Erythroblast (primary cell): Measurements from ENCODE around the gene TEX14.

Source experiments
- GATA1 ChIP-seq: IDR thresholded peaks from 2 replicates; pipeline ENCODE4 v1.6.1; 2011; ENCODE audit warnings: low read depth, mild to moderate bottlenecking, control low read depth, low read length, moderate library complexity
- POLR2A ChIP-seq: IDR thresholded peaks from 2 replicates; pipeline ENCODE4 v1.6.1; 2011; ENCODE audit warnings: mild to moderate bottlenecking, low read length

DNA sequence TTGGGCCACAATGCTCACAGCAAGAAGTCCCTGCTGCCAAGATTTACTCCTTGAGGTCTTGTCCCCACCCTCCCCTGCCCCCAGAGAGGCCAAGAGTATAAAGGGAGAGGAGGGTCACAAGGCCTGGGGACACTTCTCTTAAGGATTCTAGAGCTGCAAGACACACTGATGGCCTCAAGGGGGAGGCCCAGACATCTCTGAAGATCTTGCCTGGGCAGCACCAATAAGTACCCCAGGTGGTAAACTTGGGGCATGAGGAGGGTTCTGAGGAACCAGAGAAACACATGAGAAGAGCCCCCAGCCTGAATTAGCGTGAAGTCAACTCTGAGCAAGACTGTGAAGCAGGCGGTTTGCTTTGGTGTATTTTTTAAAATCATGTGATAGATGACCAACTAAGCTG lies 150.6 kb downstream of the TEX14 start:
- TF ChIP-seq POLR2A, result no peak
- TF ChIP-seq GATA1, result no peak
